ENCODE results near the gene NKX6-1.

Gene NKX6-1

GRCh38 chr4:84498203-84498934 is 723 bp downstream of the NKX6-1 start:
- no peak for DNase-seq (ENCODE audit: low read depth in 2 of 2, low spot score in 1 of 2)

DNA sequence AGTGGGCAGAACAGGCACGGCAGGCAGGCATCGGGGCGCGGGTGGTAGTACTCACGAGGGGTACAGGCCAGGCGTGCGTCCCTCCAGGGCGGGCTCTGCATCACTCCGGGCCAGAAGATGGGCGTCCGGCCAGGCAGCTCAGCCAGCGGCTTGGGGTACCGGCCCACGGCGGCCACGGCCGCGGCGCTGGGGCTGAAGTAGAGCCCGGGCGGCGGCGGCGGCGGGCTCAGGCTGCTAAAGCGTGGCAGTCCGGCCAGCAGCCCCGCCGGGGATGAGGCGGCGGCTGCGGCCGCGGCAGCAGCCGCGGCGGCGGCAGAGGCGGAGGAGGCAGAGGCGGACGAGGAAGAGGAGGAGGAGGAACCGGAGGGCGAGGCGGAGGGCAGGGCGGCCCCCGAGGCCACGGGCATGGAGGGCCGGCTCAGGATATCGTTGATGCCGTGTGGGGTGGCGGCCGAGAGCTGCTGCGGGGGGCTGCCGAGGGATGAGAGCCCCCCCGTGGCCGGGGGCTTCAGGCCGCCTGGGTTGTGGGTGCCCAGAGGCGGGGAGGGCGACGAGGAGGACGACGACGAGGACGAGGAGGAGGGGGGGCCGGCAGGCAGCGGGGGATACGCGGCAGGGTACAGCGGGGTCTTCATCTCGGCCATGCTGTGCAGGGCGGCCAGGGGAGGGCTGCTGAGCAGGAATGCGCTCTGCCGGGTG is 1.4 kb downstream of the NKX6-1 start:
- DNase-seq (ENCODE audit: low read depth in 2 of 2, low spot score in 1 of 2) = no peak

DNA sequence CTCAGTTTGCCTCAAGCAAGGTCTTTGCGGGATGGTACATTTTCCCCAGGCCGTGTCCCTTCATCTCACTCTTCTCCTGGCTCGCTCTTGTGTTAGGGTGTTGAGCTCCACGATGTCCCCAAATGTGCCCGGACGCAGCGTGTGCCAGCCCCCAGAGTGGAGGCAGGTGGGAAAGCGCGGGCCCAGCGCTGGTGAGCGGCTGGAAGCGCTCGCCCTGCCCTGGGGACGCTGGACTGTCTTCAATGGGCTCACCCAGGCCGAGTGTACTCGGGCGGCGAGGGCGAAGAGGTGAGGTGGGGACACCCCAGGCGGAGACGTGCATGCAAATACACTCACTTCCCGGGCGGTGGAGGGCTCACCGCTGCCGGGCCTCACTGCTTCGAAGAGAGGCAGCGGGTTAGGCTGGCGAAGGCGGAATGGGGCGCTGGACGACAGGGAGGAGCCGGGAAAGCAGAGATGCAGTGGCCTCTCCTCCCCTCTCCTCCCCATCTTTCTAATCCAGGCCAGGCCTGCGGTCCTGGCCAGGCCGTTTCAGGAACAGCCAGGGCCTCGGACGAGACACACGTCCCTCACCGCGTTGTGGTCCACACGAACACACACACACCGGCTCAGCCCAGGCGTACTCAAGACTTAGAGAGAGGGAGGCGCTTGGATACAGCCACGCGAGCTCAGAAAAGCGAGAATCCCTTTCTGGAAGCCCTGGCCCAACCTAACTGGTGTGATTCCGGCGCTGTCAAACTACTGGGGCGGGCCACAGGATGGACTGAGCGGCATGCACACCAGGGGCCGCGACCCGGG is 2.2 kb downstream of the NKX6-1 start:
- DNase-seq (ENCODE audit: low read depth in 2 of 2, low spot score in 1 of 2) = no peak

DNA sequence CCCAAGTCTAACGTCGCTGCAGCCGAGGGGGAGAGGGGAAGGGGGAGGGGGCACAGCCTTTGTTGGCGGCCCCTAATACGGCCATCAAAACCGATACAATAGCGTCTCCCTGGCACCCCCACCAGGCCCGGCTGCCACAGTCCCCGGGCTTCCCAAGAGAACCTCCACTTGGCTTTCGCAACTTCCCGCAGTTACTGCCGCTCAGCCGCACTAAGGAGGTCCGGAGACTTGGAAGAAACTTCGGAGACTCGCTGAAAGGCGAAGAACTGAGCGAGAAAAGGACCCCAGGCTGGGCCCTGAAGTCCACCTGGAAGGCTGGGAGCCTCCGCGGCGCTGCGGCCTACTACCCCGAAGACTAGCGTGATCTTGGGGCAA is 2.8 kb downstream of the NKX6-1 start:
- DNase-seq (ENCODE audit: low read depth in 2 of 2, low spot score in 1 of 2) = no peak

GRCh38 chr4:84495794-84496261 is 3.3 kb downstream of the NKX6-1 start:
- no peak for DNase-seq (ENCODE audit: low read depth in 2 of 2, low spot score in 1 of 2)

DNA sequence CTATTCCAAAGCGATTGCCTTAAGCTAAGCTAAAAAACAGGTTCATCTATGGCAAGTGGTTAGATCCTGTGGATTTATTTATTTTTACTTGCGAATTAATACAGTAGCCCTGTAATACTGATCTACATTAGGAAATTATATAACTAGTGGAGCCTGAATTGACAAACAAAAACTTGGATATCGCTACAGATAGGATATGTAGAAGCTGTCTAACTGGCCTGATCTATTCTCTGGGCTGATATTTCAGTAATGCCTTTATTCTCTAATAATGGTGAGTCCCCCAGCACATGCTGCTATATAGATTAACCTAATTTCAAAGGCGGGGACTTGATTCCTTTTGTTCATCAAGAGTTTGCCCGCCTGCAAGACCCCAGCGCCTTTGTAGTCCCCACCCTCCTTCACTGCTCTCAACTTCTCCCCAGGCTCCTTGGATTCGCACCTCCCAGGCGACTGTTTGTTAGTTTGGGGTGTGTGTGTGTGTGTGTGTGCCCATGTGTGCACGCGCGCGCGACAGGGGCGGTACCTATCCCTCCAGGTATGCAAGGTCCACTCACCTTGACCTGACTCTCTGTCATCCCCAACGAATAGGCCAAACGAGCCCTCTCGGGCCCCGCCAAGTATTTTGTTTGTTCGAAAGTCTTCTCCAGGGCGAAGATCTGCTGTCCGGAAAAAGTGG is 3.8 kb downstream of the NKX6-1 start:
- DNase-seq (ENCODE audit: low read depth in 2 of 2, low spot score in 1 of 2) = no peak

DNA sequence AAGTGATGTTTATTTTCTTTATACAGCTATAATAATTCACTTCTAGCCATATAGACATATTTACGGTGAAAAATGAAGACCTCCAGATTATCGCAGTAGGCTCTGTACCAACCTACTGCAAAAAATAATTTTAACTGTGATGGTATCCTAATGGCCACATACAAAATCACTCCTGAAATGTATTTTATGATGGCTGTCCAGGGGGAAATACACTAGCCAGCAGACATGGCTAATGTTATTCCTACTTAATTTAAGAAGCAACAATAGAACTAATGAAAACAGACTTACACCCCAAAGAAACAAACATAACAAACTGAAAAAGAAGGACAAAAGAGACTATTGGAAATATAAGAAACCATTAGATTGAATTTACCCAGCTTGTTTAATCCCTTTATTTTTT is 4.6 kb downstream of the NKX6-1 start:
- DNase-seq (ENCODE audit: low read depth in 2 of 2, low spot score in 1 of 2) = no peak

DNA sequence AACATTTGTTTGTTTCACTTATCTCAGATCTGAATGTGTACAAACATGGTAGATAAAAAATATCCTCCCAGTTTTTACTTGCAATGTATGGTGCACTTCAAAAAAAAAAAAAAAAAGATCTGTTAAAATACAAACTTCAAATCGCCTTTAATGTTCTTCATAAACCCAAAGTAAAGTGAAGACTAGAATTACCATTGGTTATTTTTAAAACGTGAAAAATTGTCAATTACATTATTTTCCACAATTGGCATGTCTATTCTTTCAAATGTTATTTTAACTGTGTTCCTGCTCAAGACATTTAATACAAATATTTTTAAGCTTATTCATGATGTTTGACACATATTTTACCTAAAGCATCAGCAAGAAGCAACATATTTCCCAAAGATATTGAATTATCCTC is 5.0 kb downstream of the NKX6-1 start:
- no peak for DNase-seq (ENCODE audit: low read depth in 2 of 2, low spot score in 1 of 2)

- no peak for DNase-seq (ENCODE audit: low read depth in 2 of 2, low spot score in 1 of 2)
These were observed 5.8 kb downstream of the NKX6-1 start for GRCh38 chr4:84493092-84493850.

- no peak for DNase-seq (ENCODE audit: low read depth in 2 of 2, low spot score in 1 of 2)
These were observed 6.4 kb downstream of the NKX6-1 start for GRCh38 chr4:84492737-84493091.

DNA sequence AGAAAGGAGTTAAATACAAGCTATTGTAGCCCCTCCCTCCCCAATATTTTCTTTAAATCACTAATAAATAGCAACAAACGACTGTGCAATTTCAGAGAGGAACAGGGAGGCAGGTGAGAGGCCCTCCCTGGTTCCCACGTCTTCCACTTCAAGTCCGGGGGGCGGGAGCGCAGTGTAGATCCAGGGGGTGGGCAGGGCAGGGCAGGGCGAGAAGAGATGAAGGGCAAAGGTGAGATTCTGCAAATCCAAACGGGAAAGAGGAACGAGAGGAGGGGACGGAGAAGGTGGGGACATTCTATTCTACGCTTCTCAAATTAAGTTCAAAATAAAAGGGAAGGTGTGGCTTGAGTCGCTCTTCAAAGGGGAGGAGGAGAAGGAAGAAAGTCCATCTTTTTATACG is 6.8 kb downstream of the NKX6-1 start:
- DNase-seq (ENCODE audit: low read depth in 2 of 2, low spot score in 1 of 2) = no peak

DNA sequence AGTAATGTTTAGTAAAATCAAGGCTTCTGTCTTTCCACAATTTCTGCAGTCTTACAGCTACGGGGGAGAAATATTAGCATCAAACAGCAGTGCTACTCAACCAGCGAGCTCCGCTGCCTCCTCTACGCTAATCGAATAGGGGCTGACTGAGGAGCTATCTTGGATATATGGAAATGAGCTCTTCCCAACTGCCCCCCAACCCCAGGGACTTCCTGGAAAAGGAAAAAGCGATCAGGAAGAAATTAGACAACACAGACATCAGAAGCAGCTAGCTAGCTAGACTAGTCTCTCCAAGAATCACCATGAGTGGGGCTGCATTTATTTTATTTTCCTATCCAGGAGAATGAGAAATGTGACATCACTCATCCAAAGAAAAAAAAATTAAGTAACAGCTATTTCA is 7.6 kb downstream of the NKX6-1 start:
- no peak for DNase-seq (ENCODE audit: low read depth in 2 of 2, low spot score in 1 of 2)

- no peak for DNase-seq (ENCODE audit: low read depth in 2 of 2, low spot score in 1 of 2)
These were observed 8.4 kb downstream of the NKX6-1 start for GRCh38 chr4:84490663-84491062.

DNA sequence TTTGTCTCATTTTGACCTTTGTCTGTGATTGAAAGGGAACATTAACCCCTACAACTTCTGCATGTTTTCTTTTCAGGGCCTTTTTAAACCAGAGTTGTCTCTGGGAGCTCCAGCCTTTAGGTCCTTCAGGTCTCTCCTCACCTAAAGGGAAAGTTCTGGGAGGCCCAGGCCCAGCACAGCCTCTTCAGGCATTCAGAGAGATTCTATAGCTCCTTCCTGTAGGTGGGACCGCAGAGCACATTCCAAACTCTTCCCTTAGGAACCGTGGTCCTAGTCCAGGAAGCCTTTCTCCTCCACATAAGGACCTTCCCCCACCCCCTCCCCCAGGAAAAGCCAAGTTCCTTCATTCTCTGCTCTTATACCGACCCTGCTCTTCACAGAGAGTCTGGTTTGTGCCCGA is 14.9 kb downstream of the NKX6-1 start:
- DNase-seq (ENCODE audit: low read depth in 2 of 2, low spot score in 1 of 2) = no peak

GRCh38 chr4:84483688-84484087 is 15.4 kb downstream of the NKX6-1 start:
- DNase-seq (ENCODE audit: low read depth in 2 of 2, low spot score in 1 of 2) = no peak

DNA sequence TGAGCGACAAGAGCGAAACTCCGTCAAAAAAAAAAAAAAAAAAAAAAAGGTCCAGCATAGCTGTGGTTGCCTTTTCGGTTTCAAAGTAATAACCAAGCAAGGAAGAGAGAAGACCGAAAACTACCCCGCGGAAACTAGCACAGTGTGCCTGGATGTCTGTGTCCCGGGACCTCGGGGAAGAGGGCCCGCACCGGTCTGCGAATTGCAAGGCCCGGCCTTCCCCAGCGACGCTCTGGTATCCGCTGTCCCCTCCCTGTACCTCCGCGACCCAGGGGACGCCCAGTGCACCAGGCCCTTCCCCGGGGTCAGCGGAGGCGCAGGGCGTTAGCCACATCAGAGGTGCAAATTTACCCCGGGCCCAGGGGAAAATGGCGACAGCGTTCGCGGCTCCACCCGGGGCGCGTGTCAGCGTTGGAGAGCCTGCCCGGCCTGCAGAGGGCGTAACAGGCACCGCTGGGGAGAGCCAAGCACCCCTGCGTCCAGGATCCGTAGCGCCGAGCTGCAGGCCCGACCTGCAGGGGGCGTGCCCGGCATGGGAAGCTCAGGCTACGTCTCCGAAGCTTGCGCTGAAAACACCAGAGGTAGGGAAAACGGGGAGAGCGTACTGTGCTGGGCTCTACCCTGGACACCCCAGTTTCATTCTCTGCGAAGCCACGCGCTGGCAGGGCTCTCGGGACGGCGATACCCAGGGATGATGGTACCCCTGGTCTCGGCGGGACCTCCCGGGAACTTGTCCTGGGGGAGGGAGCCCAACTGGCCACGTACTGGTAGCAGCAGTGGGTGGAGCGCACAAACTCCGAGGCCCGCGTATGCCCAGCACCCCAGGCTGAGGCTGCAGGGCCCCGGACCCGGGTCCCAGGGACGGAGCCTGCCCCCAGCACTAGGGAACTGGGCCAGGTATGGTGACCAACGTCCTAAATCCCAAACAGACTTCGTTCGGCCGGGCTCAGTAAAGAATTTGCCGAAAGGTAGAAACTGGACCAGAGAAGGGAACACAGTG is 16.2 kb downstream of the NKX6-1 start:
- DNase-seq (ENCODE audit: low read depth in 2 of 2, low spot score in 1 of 2) = no peak

- DNase-seq (ENCODE audit: low read depth in 2 of 2, low spot score in 1 of 2) = no peak
These were observed 17.2 kb downstream of the NKX6-1 start for GRCh38 chr4:84481860-84482245.

GRCh38 chr4:84481077-84481859 is 17.8 kb downstream of the NKX6-1 start:
- no peak for DNase-seq (ENCODE audit: low read depth in 2 of 2, low spot score in 1 of 2)

DNA sequence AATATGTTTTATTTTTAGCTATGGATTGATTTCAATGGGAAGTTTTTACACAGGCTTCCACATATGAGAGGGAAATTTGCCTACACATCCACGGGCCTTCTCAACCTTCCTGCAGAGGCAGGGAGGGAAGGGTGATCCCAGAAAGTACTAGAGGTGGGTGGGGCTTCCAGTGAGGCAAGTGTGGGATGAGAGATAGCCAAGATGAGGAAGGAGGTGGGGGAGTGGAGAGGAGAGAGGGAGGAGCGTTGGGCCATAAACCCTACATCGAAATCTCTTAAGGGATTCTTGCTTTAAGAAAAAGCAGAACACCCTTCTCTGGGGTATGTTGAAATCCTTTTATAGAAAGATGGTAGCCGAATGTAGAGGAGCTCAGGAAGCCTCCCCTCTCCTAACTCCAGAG is 19.0 kb downstream of the NKX6-1 start:
- DNase-seq (ENCODE audit: low read depth in 2 of 2, low spot score in 1 of 2) = no peak

All from stimulated activated CD8-positive, alpha-beta memory T cell treated with anti-CD3 and anti-CD28 coated beads, Interleukin-4, amount 100 ng/mL, for 1 hour (primary cell).